GM21528 (cell line): ENCODE results near the gene CXCL8.
"Not testable (repeated sequence)": the region's sequence is repeated elsewhere in the genome, so short reads cannot be mapped to it uniquely, and the experiment has no call there.

Experiments
- ATAC-seq: cut with Tn5 transposase; IDR thresholded peaks from one replicate; pipeline ENCODE4 v1.9.1; 2021; ENCODE audit warnings: mild to moderate bottlenecking, moderate library complexity; ENCODE audit not compliant: unreplicated experiment, low FRiP score

CXCL8 gene

DNA sequence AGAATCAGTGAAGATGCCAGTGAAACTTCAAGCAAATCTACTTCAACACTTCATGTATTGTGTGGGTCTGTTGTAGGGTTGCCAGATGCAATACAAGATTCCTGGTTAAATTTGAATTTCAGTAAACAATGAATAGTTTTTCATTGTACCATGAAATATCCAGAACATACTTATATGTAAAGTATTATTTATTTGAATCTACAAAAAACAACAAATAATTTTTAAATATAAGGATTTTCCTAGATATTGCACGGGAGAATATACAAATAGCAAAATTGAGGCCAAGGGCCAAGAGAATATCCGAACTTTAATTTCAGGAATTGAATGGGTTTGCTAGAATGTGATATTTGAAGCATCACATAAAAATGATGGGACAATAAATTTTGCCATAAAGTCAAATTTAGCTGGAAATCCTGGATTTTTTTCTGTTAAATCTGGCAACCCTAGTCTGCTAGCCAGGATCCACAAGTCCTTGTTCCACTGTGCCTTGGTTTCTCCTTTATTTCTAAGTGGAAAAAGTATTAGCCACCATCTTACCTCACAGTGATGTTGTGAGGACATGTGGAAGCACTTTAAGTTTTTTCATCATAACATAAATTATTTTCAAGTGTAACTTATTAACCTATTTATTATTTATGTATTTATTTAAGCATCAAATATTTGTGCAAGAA is 2.3 kb downstream of the CXCL8 start:
- no peak for ATAC-seq

DNA sequence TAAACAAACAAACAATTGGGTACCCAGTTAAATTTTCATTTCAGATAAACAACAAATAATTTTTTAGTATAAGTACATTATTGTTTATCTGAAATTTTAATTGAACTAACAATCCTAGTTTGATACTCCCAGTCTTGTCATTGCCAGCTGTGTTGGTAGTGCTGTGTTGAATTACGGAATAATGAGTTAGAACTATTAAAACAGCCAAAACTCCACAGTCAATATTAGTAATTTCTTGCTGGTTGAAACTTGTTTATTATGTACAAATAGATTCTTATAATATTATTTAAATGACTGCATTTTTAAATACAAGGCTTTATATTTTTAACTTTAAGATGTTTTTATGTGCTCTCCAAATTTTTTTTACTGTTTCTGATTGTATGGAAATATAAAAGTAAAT is 2.9 kb downstream of the CXCL8 start:
- no peak for ATAC-seq

DNA sequence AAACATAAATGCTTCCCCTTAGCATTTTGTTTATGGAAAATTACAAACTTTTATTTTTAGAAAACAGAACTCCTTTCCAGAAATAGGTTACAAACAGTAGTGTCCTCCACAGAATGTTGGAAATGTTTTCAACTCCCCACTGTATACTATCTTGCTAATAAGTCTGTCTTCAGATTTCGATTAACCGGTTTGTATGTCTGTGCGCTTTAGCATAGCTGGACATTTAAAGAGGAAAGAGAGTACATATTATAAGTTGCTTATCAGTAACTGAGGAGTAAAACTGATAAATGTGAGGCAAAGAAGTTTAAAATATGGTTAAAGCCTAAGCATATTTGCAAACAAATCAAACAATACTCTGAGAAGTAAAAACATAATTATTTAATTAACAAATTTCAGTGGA is 3.4 kb downstream of the CXCL8 start:
- ATAC-seq = no peak

DNA sequence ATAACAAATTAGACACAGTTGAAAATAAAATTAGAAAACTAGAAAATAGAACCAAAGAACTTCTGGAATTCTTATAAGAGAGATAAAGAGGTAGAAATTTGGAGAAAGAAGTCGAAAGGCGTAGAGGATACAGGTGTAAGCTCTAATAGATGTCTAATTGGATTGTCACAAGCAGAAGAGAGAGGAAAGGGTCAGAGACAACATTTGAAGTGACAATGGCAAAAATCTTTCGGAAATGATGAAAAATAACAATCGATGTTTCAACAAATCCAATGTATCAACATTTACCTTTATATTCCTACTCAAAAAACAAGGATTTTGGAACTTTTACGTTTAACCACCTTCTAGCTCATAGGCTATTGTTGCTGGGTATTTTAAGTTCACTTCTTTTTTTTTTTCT is 3.8 kb downstream of the CXCL8 start:
- ATAC-seq = no peak

DNA sequence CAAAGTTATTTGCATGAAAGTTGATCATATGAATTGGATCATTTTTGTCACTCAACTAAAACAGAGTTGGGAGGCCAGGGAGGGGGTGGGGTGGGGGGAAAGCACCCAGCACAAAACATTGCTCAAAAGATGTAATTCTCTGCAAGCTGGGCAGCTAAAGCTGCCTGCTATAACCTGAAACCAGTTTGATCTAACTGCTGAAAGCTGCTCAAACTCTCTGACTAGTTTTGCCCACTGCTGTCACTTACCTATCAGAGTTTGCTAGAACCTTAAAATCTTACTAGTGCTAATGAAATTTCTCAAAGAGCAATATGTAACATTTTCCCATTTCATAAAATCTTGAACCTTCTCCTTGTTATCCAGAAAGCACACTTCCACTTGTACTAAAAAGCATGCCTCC is 10.4 kb downstream of the CXCL8 start:
- ATAC-seq = peak; percentile 33

DNA sequence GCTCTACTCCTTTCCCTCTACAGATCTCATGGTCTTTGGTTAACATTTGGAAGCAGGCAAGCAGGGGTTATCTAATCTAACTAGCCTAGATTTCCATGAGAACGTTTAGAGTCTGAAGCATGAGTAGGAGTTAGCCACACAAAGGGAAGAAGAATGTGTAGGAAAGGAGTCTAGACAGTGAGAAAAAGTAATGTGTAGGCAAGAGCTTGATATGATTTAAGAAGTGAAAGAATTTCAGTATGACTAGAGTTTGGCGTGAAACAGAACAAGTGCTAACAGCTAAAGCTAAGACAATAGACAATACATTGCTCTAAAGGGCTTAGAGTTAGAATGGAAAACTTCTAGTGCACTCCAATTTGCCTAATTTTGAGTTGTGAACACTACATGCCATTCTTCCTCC is 10.8 kb downstream of the CXCL8 start:
- peak; percentile 74 for ATAC-seq

DNA sequence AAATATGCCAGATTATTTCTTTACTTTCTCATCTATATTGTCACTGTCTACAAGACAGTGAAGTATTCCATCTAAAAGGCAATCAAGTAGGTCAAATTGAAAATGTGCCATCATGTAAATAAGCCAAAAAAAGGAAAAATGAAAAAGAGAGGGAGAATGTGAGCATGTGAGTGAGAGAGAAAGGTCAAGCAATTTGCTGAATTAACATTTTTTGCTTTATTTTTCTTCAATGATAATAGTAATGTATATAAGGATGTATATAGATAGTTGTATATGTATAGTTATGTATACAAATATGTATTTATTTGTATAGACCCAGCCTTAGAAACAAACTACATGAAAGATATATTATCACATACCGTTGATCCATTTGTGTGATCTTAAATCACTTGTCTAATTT is 11.5 kb downstream of the CXCL8 start:
- no peak for ATAC-seq

DNA sequence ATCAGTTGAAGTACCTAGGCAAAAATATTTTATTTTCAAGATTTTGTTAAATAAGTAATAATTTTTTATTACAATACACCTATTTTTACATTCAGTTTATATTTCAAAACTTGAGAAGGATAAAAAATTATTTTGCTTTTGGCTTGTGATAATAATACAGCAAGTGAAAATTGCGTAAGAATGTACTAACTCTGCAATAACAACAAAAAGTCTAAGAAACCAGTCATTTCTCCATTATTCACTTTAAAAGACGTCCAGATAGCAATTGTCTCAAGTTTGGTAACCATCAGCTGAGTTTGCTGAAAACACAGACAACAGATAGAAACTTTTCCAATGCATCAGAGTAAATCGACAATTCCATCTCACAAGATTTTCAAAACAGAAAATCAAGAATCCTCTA is 12.1 kb downstream of the CXCL8 start:
- no peak for ATAC-seq

DNA sequence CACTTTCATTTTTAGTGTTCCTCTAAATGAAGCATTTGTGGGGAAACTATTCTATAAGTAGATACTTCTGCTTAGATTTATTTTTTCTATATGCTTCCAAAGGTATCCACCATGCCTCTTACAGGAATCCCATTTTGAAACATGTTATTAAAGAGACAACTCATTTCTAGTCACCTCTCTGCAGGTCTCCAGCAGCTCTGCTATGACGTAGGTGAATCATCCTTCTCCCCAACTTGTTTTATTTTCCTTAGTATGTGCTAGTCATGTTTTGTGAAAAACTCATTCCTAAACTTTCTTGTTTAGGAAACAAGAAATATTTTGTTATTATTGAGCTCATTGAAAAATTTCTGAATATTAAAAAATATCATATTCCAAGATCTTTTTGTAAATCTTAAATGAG is 12.8 kb downstream of the CXCL8 start:
- ATAC-seq = no peak

DNA sequence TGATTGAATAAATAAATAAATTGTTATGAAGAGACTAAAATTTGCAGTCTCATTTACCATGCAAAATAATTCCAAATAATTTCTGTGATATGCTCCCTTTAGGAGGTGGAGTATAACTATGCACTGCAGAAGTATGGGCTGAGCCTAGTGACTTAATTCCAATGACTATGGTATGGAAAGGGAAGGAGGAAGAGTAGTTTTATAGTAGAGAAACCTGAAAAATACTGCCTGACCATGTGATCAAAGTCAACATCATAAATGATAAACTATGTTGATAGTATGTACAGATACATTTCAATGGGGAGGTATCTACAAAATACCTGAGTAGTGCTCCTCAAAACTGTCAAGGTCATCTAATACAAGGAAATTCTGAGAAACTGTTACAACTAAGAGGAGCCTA is 14.6 kb downstream of the CXCL8 start:
- ATAC-seq = no peak

DNA sequence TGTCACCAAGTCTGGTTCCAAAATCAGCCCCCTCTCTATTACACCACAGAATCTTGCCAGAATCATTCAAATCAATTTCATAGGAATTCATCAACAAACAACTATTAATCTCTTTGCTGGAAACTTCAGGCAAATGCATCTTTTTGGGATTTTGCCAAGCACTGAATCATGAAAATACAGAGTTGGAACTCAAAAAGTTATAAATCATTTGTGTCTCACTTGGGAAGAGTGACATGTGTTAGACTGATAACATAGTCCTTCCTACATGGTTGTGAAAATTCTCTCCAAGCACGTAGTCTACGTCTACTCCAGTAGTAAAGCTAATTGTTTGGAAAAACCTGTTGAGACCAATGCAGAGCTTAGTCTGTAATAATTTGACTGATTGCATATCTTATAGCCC is 19.0 kb downstream of the CXCL8 start:
- no peak for ATAC-seq

DNA sequence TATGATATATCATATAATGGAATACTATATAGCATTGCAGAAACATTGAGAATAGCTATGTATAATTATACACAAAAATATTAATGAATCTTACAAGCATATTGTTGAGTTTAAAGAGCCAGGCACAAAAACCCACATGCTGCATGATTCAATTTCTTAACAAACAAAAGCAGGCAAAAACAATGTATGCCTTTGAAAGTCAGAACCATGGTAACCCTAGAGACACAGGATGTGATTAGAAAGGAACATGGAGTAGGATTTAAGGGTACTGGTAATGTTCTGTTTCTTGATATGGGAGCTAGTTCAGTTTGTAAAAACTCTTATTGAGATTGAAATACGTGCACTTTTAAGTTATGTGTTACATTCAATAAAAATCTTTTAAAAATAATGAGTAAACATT is 21.5 kb downstream of the CXCL8 start:
- no peak for ATAC-seq

DNA sequence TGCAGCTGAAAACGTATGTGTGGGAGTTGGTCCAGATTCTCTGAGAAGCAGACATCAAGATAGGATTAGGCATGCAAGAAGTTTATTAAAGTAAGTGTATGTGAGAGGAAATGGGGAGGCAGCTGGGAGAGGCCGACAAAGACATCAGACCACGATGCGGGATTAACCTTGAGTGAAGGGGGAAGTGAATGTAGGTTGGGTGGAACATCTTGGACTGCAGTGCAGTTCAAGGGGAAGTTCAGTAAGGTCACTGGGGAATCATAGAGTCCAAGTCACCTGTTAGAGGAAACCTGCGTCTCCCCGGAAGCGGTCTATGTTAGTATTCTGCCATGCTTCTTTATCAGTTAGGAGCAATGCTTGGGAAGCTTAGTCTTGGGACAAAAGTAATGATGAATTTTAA is 22.0 kb downstream of the CXCL8 start:
- ATAC-seq = no peak

DNA sequence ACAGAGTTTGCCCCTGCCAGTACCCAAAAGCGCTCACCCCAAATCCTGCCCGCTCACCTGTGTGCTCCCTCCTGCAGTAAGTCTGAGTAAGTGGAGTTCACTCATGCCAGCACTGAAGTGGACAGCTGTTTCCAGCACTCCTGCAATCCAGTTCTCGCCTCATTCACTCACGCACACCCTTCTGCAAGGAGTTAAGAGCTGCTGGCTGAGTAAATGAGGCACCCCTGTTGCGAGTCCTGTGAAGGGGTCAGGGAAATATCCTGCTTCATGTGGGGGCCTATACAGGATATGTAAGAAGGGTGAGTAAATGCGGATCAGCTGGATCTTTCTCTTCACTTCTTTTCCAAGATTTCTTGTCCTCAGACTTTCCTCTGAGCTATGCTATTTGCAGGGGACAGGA is 23.5 kb downstream of the CXCL8 start:
- no peak for ATAC-seq

DNA sequence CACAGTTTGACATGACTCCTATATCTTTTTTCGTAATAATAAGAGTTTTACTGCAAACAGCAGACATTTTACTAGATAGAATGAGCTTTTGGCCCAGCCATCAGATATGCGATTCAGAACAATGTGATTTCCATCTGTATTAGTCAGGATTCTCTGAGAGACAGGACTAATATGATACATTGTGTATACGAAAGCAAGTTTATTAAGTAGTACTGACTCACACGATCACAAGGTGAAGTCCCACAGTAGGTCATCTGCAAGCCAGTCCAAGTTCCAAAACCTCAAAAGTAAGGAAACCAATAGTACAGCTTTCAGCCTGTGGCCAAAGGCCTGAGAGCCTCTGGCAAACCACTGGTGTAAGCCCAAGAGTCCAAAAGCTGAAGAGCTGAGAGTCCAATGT is 24.1 kb downstream of the CXCL8 start:
- ATAC-seq = no peak

DNA sequence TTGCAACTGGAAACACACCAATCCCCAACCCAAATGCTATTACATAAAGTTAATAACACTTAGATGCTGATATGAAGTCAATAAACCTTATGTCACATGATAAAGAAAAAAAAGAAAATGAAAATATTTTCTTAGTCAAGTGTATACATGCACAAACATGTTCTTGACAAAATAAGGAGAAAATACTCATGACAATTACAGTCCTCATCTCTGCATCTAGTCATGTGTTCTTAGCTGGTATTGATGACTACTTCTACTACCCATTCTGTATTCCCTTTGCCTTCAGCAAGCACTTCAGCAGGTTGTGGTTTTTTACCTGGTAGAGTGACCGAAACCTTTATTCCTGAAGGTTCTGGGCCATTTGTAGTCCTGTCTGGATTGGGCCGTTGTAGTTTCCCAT is 24.9 kb downstream of the CXCL8 start:
- no peak for ATAC-seq

DNA sequence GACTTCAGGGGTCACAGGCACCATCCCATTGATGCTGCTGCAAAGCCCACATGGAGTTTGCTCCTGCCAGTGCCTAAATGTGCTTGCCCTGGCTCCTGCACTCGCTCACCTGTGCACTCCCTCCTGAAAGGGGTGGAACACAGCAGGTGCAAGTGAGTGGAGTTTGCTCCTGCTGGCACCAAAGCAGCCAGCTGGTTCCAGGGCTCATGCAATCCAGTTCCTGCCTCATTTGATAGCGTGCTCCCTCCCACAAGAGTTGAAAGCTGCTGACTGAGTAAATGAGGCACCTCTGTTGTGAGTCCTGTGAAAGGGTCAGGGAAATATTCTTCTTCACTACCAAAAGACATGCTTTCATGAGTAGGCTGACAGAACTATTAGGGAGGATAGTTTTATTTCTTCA is 30.5 kb downstream of the CXCL8 start:
- no peak for ATAC-seq

DNA sequence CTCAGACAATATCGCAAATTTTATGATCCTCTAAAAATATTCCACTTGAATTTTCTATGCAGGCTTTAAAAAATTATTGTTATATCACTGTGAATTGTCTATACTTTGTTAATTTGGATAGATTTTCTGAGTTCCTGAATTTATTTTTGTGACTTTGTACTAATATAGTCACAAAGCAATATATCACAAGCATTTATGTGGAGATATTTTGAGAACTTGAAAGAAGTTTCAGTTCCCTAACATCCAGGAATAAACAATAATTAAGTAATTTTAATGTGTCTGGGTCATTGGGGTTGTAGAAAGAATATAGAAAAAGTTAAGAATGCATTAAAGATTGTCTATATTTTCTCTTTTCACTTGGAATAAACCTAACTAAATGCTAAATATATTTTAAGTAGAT is 32.0 kb downstream of the CXCL8 start:
- no peak for ATAC-seq

DNA sequence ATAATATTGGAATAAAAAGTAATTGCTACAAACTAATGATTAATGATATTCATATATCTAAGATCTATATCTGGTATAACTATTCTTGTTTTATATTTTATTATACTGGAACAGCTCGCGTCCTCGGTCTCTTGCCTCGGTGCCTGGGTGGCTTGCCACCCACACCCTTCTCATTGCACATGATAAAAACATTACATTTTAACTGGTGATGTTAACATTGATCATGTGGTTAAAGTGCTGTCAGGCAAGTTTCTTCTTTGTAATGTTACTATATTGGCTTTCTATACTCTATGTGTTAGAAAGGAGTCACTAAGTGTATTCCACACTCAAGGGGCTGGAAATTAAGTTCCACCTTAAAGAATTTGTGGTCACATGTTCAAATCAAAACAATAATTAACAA is 34.0 kb downstream of the CXCL8 start:
- ATAC-seq = not testable (repeated sequence)

DNA sequence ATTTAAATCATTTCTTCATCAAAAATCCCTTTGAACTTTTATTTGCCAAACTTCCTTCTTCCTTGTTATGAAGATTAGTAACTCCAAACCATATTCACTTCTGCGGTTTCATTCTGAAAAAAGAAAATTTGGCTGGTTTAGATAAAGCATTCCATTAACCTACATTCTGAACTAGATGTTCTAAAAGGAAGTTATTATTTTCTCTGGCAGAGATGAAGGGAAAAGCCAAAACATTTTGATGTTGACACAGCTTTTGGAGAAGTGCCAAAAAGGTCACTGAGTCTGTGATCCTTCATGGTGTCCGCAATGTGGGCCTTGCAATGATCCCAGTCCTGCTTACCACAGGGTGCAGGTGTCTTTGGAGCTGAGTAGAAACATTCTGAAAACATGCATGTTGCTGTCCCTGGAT is 36.0 kb downstream of the CXCL8 start:
- no peak for ATAC-seq

DNA sequence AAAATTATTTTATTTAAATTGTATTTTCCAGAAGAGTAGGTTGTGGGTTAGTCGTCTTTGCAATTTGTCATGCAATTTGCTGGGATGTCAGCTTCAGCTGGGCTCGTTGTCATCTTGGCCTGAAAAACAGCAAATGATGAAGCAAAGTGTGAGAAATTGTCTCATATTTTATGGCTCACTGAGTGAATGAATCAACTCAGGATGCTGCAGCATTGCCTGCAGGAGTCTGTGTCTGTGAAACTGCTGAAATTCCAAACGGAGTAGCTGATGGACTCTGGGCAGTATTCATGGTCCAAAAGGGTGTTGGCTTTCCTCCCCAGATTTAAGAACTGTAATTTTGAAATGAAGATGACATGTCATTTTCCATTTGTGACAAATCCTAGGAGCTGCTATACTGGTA is 37.2 kb downstream of the CXCL8 start:
- ATAC-seq = no peak

DNA sequence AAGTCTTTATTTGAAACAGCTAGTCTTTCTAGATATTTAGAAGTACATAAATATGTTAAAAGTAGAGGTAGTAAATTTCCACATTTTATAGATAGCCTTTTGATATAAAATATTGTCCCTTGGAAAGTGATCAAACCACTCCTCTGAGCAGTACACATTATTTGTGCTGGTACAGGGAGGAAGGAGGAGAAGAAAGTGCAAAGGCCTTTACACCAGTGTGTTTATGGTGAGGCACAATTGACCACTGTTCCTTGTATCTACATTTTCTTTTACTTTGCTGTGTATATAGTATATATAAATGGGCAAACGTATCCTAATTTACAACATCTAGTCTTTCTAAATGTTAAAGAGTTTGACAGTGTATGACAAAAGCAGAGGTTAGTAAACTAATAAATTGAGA is 39.9 kb downstream of the CXCL8 start:
- no peak for ATAC-seq

DNA sequence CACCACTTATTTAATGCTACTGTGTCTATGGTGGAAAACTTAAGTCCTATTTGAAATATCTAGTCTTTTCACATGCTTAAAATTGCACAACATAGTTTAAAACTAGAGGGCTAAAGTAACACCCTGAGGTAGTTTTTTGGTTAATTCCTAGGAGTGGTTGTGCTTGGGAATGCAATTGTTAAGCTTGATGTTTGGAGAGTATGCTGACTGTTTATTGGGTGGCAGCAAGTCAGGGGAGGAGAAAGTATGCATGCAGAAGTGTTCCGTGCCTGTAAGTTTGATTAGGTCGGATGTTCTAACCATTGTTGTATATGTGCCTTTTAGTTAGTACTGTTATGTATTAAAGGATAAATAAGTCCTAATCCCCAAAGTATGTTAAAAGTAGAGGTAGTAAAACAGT is 40.5 kb downstream of the CXCL8 start:
- ATAC-seq = no peak
